HepG2 (cell line): ENCODE data around the gene HSPA1A. TPM values are rescaled to one million over a fixed set of nuclear protein-coding genes. Genes with fewer than 3 reads are reported as not detected.

Experiments used
- ARHGAP35 ChIP-seq: sonication (generic); formaldehyde crosslinking; IDR thresholded peaks from 2 replicates; pipeline ENCODE4 v1.9.0; 2022; ENCODE audit warnings: mild to moderate bottlenecking, inconsistent platforms, moderate library complexity, missing genetic modification reagents, borderline replicate concordance
- BORCS8-MEF2B ChIP-seq: sonication (generic); formaldehyde crosslinking; IDR thresholded peaks from 2 replicates; pipeline ENCODE4 v1.8.0; 2022; ENCODE audit warnings: mild to moderate bottlenecking, missing genetic modification reagents
- EEA1 ChIP-seq: sonication (generic); formaldehyde crosslinking; IDR thresholded peaks from 2 replicates; pipeline ENCODE4 v1.5.1; 2020; ENCODE audit warnings: mild to moderate bottlenecking, missing genetic modification reagents, borderline replicate concordance
- ZBTB42 ChIP-seq: sonication (generic); formaldehyde crosslinking; IDR thresholded peaks from 2 replicates; pipeline ENCODE4 v1.5.0; 2020; ENCODE audit warnings: mild to moderate bottlenecking, missing genetic modification reagents
- ZBTB43 ChIP-seq: sonication (generic); formaldehyde crosslinking; conservative IDR thresholded peaks from 2 replicates; pipeline ENCODE4 v1.4.0; 2020; ENCODE audit warnings: missing genetic modification reagents
- ZFAT ChIP-seq: sonication (generic); formaldehyde crosslinking; conservative IDR thresholded peaks from 2 replicates; pipeline ENCODE4 v1.8.1; 2023; ENCODE audit warnings: missing genetic modification reagents, inconsistent platforms
- ZFP37 ChIP-seq: sonication (generic); formaldehyde crosslinking; IDR thresholded peaks from 2 replicates; pipeline ENCODE4 v1.4.0; 2020; ENCODE audit warnings: missing genetic modification reagents, borderline replicate concordance
- ZNF280B ChIP-seq: sonication (generic); formaldehyde crosslinking; IDR thresholded peaks from 2 replicates; pipeline ENCODE4 v1.5.0; 2020; ENCODE audit warnings: missing genetic modification reagents, mild to moderate bottlenecking, borderline replicate concordance
- ZNF549 ChIP-seq: sonication (generic); formaldehyde crosslinking; IDR thresholded peaks from 2 replicates; pipeline ENCODE4 v1.5.0; 2020; ENCODE audit warnings: missing genetic modification reagents
- ZNF740 ChIP-seq: sonication (generic); formaldehyde crosslinking; IDR thresholded peaks from 2 replicates; pipeline ENCODE4 v1.4.0; 2020; ENCODE audit warnings: missing genetic modification reagents
- polyA plus RNA-seq, 8 experiments: library from polyadenylated mRNA; depleted of rRNA in 3 of 8; stranded (reverse) in 7 of 8; unstranded in 1 of 8; fragments of >200 nt; fragmentation: Illumina TruSeq in 4 of 8; extraction: Trizol in 4 of 8; gene quantifications; 2 replicates each; pipeline versions ENCODE4 v1.2.1 to v1.2.3, GENCODE V29; 2011 to 2016; ENCODE audit warnings: low read depth in 4 of 8, missing spikeins in 1 of 8, mixed read lengths in 1 of 8; ENCODE audit not compliant: insufficient read depth in 1 of 8
- total RNA-seq, 5 experiments: library from RNA; depleted of rRNA; stranded (reverse); fragments of >200 nt; fragmentation: Illumina TruSeq; extraction: Trizol; gene quantifications; 2 replicates each; pipeline ENCODE4 v1.2.3, GENCODE V29; 2016; ENCODE audit warnings: low read depth in 1 of 5
- TF ChIP-seq, protein P1 (sequence below): sonication (generic); formaldehyde crosslinking; IDR thresholded peaks from one replicate; pipeline ENCODE4 v1.5.1; 2020; ENCODE audit warnings: mild to moderate bottlenecking, missing genetic modification reagents; ENCODE audit errors: not compliant biosample characterization
- TF ChIP-seq, protein P2 (sequence below): sonication (generic); formaldehyde crosslinking; IDR thresholded peaks from 2 replicates; pipeline ENCODE4 v1.4.0; 2020; ENCODE audit warnings: missing genetic modification reagents
- TF ChIP-seq, protein P3 (sequence below): sonication (generic); formaldehyde crosslinking; IDR thresholded peaks from 2 replicates; pipeline ENCODE4 v1.5.1; 2020; ENCODE audit warnings: missing genetic modification reagents, mild to moderate bottlenecking, borderline replicate concordance

HSPA1A gene
- total and polyA plus RNA-seq, 2 of the 13 experiments (the other 11 are each of a cell fraction or from before 2014, with no cell fraction given), result 44.5 to 85.0 TPM

DNA sequence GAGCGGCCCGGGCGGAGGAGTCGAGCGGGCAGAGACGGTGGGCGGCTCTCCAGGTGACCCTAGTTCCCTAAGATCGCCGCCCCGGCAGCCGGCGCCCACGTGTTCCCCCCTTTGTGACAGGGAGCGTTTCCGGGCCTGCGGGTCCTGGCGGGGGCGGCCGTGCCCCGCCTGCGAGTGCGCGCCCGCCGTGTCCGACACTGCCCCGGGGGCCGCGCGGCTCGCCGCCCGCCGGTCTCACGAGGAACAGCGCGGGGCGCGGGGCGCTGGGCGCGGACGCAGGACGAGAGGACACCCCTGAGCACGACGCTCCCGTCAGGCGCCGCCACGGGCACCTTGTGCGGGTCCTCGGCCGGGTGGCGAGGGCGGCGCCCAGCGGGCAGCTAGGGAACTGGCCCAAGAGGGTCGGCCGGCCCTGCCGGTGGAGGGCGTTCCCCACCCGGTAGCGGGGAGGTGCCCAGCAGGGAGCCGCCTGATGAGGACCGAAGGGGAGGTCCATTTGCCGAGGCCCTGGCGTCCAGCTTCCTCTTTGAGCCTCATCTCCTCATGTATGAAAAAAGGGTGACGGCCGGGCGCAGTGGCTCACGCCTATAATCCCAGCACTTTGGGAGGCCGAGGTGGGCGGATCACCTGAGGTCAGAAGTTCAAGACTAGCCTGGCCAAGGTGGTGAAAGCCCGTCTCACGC, 19.6 kb upstream of the HSPA1A start, which contains the start of gene VARS1 (continued):
- peak; percentile 88 for TF ChIP-seq ZBTB43 (CRISPR knock-in tag)
- peak; percentile 88; the same call in 1 of the 2 replicates for TF ChIP-seq EEA1
- TF ChIP-seq ZNF740 (CRISPR knock-in tag), result 0 out of 2 replicates have a peak, but pooled peaks have one; percentile 43
- TF ChIP-seq, protein P1, sequence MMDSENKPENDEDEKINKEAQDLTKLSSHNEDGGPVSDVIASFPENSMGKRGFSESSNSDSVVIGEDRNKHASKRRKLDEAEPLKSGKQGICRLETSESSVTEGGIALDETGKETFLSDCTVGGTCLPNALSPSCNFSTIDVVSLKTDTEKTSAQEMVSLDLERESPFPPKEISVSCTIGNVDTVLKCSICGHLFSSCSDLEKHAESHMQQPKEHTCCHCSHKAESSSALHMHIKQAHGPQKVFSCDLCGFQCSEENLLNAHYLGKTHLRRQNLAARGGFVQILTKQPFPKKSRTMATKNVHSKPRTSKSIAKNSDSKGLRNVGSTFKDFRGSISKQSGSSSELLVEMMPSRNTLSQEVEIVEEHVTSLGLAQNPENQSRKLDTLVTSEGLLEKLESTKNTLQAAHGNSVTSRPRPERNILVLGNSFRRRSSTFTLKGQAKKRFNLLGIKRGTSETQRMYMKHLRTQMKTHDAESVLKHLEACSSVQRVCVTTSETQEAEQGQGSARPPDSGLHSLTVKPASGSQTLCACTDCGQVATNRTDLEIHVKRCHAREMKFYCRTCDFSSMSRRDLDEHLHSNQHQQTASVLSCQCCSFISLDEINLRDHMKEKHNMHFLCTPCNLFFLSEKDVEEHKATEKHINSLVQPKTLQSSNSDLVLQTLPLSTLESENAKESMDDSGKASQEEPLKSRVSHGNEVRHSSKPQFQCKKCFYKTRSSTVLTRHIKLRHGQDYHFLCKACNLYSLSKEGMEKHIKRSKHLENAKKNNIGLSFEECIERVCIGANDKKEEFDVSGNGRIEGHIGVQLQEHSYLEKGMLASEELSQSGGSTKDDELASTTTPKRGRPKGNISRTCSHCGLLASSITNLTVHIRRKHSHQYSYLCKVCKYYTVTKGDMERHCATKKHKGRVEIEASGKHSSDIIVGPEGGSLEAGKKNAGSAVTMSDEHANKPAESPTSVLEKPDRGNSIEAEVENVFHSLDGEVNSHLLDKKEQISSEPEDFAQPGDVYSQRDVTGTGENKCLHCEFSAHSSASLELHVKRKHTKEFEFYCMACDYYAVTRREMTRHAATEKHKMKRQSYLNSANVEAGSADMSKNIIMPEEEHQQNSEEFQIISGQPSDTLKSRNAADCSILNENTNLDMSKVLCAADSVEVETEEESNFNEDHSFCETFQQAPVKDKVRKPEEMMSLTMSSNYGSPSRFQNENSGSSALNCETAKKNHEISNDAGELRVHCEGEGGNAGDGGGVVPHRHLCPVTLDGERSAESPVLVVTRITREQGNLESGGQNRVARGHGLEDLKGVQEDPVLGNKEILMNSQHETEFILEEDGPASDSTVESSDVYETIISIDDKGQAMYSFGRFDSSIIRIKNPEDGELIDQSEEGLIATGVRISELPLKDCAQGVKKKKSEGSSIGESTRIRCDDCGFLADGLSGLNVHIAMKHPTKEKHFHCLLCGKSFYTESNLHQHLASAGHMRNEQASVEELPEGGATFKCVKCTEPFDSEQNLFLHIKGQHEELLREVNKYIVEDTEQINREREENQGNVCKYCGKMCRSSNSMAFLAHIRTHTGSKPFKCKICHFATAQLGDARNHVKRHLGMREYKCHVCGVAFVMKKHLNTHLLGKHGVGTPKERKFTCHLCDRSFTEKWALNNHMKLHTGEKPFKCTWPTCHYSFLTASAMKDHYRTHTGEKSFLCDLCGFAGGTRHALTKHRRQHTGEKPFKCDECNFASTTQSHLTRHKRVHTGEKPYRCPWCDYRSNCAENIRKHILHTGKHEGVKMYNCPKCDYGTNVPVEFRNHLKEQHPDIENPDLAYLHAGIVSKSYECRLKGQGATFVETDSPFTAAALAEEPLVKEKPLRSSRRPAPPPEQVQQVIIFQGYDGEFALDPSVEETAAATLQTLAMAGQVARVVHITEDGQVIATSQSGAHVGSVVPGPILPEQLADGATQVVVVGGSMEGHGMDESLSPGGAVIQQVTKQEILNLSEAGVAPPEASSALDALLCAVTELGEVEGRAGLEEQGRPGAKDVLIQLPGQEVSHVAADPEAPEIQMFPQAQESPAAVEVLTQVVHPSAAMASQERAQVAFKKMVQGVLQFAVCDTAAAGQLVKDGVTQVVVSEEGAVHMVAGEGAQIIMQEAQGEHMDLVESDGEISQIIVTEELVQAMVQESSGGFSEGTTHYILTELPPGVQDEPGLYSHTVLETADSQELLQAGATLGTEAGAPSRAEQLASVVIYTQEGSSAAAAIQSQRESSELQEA (CRISPR knock-in tag), result peak; percentile 47
- TF ChIP-seq ZNF280B (CRISPR knock-in tag), result peak; percentile 94; the same call in 1 of the 2 replicates
- no peak for TF ChIP-seq BORCS8-MEF2B (CRISPR knock-in tag)
- no peak for TF ChIP-seq ZNF549 (CRISPR knock-in tag)
- TF ChIP-seq, protein P2, sequence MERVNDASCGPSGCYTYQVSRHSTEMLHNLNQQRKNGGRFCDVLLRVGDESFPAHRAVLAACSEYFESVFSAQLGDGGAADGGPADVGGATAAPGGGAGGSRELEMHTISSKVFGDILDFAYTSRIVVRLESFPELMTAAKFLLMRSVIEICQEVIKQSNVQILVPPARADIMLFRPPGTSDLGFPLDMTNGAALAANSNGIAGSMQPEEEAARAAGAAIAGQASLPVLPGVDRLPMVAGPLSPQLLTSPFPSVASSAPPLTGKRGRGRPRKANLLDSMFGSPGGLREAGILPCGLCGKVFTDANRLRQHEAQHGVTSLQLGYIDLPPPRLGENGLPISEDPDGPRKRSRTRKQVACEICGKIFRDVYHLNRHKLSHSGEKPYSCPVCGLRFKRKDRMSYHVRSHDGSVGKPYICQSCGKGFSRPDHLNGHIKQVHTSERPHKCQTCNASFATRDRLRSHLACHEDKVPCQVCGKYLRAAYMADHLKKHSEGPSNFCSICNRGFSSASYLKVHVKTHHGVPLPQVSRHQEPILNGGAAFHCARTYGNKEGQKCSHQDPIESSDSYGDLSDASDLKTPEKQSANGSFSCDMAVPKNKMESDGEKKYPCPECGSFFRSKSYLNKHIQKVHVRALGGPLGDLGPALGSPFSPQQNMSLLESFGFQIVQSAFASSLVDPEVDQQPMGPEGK (CRISPR knock-in tag), result peak; percentile 46
- 0 out of 2 replicates have a peak, but pooled peaks have one; percentile 9 for TF ChIP-seq ZBTB42 (CRISPR knock-in tag)
- 0 out of 2 replicates have a peak, but pooled peaks have one; percentile 71 for TF ChIP-seq ZFAT (CRISPR knock-in tag)
- TF ChIP-seq, protein P3, sequence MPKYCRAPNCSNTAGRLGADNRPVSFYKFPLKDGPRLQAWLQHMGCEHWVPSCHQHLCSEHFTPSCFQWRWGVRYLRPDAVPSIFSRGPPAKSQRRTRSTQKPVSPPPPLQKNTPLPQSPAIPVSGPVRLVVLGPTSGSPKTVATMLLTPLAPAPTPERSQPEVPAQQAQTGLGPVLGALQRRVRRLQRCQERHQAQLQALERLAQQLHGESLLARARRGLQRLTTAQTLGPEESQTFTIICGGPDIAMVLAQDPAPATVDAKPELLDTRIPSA (CRISPR knock-in tag), result no peak
- no peak for TF ChIP-seq ARHGAP35 (CRISPR knock-in tag)
- TF ChIP-seq ZFP37 (CRISPR knock-in tag), result no peak; the same call in none of the 2 replicates
